SK-N-SH (cell line): ENCODE results near the gene PCDHGA9. TPM values are rescaled to one million over a fixed set of nuclear protein-coding genes. Genes with fewer than 3 reads are reported as not detected.
"Not testable (repeated sequence)": the region's sequence is repeated elsewhere in the genome, so short reads cannot be mapped to it uniquely, and the experiment has no call there.

Source experiments
- CTCF ChIA-PET: fragments of 300-600, 350-600 bp; formaldehyde crosslinking; extraction: SDS; loops from one replicate; lab custom pipeline; 2021; lab: Yijun Ruan, JAX
- POLR2A ChIA-PET: fragments of 350-600 bp; sonication (Branson Sonifier 250); formaldehyde crosslinking; extraction: SDS; loops from one replicate; lab custom pipeline; 2020; ENCODE audit warnings: antibody characterized with exemption, inconsistent platforms; lab: Yijun Ruan, JAX
- DNase-seq: peaks from one replicate; pipeline ENCODE4 v3.0.0; 2012
- H2AFZ ChIP-seq: fragments of 200-600 bp; sonication (generic); 2 replicates; pipeline ENCODE4 v1.8.1; 2016; ENCODE audit warnings: antibody characterized with exemption, mild to moderate bottlenecking, low read depth
- H3F3A ChIP-seq: fragments of 200-600 bp; sonication (generic); replicated peaks from 2 replicates; pipeline ENCODE3; 2016; ENCODE audit warnings: antibody characterized with exemption, mild to moderate bottlenecking; ENCODE audit not compliant: insufficient read depth
- H3K27ac ChIP-seq, 2 experiments: fragments of 200-500 bp in 1 of 2; fragments of 200-600 bp in 1 of 2; sonication (Bioruptor generic) in 1 of 2; sonication (generic), shearing (Covaris generic) in 1 of 2; 2 replicates each; pipeline versions ENCODE4 v1.5.1 to v1.6.1; 2014 to 2016; ENCODE audit warnings: low read depth in 2 of 2, inconsistent platforms in 1 of 2, low read length in 1 of 2, mild to moderate bottlenecking in 1 of 2, mixed read lengths in 1 of 2
- H3K27me3 ChIP-seq: fragments of 200-600 bp; sonication (generic), shearing (Covaris generic); 2 replicates; pipeline ENCODE4 v1.6.1; 2016; ENCODE audit warnings: mixed run types; ENCODE audit not compliant: insufficient read depth
- H3K36me3 ChIP-seq, 2 experiments: fragments of 200-500 bp in 1 of 2; fragments of 200-600 bp in 1 of 2; sonication (Bioruptor generic) in 1 of 2; sonication (generic) in 1 of 2; replicated peaks in 1 of 2; 2 replicates each; pipeline versions ENCODE3 to v1.5.1; 2014 to 2016; ENCODE audit warnings: low read length in 1 of 2, mild to moderate bottlenecking in 1 of 2; ENCODE audit not compliant: insufficient read depth in 2 of 2, control insufficient read depth in 1 of 2
- H3K4me1 ChIP-seq, 2 experiments: fragments of 200-500 bp in 1 of 2; fragments of 200-600 bp in 1 of 2; sonication (Bioruptor generic) in 1 of 2; sonication (generic), shearing (Covaris generic) in 1 of 2; 2 replicates each; pipeline versions ENCODE4 v1.5.1 to v1.6.1; 2014 to 2016; ENCODE audit warnings: low read depth in 1 of 2, low read length in 1 of 2, mixed run types in 1 of 2; ENCODE audit not compliant: insufficient read depth in 2 of 2, control insufficient read depth in 1 of 2
- H3K4me2 ChIP-seq: fragments of 200-600 bp; sonication (generic), shearing (Covaris generic); 2 replicates; pipeline ENCODE4 v1.6.1; 2017; ENCODE audit warnings: mixed run types
- H3K4me3 ChIP-seq, 2 experiments: fragments of 200-500 bp in 1 of 2; fragments of 200-600 bp in 1 of 2; sonication (Bioruptor generic) in 1 of 2; sonication (generic), shearing (Covaris generic) in 1 of 2; 2 replicates each; pipeline versions ENCODE4 v1.5.1 to v1.8.1; 2014 to 2016; ENCODE audit warnings: low read depth in 2 of 2, inconsistent platforms in 1 of 2, low read length in 1 of 2, mild to moderate bottlenecking in 1 of 2, mixed read lengths in 1 of 2, moderate library complexity in 1 of 2
- H3K79me2 ChIP-seq: fragments of 200-600 bp; sonication (generic); 2 replicates; pipeline ENCODE4 v1.8.1; 2017; ENCODE audit warnings: mild to moderate bottlenecking; ENCODE audit not compliant: insufficient read depth
- H3K9ac ChIP-seq: fragments of 200-600 bp; sonication (generic); 2 replicates; pipeline ENCODE4 v1.6.1; 2017; ENCODE audit warnings: mixed run types
- H3K9me2 ChIP-seq: fragments of 200-600 bp; sonication (generic); 2 replicates; pipeline ENCODE4 v1.6.1; 2017; ENCODE audit warnings: mixed run types
- H3K9me3 ChIP-seq: fragments of 200-600 bp; sonication (generic); 2 replicates; pipeline ENCODE4 v1.6.1; 2017; ENCODE audit warnings: mixed run types, mild to moderate bottlenecking, moderate library complexity
- H4K20me1 ChIP-seq: fragments of 200-600 bp; sonication (generic); 2 replicates; pipeline ENCODE4 v1.6.1; 2017; ENCODE audit warnings: mild to moderate bottlenecking, mixed run types; ENCODE audit not compliant: insufficient read depth
- FOSL2 ChIP-seq: IDR thresholded peaks from 2 replicates; pipeline ENCODE4 v1.4.0; 2012; ENCODE audit warnings: low read depth, mild to moderate bottlenecking, moderate library complexity, borderline replicate concordance
- GATA2 ChIP-seq: sonication (generic); formaldehyde crosslinking; IDR thresholded peaks from 2 replicates; pipeline ENCODE4 v1.5.0; 2020; ENCODE audit warnings: mild to moderate bottlenecking, missing genetic modification reagents
- NFIC ChIP-seq: IDR thresholded peaks from 2 replicates; pipeline ENCODE4 v1.4.0; 2012; ENCODE audit warnings: borderline replicate concordance
- NRF1 ChIP-seq: IDR thresholded peaks from 2 replicates; pipeline ENCODE4 v1.6.1; 2012; ENCODE audit warnings: low read depth, mild to moderate bottlenecking, low read length
- PBX3 ChIP-seq: IDR thresholded peaks from 2 replicates; pipeline ENCODE4; 2012
- POLR2AphosphoS5 ChIP-seq: IDR thresholded peaks from 2 replicates; pipeline ENCODE4 v1.6.1; 2012; ENCODE audit warnings: low read depth, low read length
- RCOR1 ChIP-seq: fragments of 150-350 bp; IDR thresholded peaks from 2 replicates; pipeline ENCODE4 v1.6.1; 2017; ENCODE audit warnings: antibody characterized with exemption, low read length
- RXRA ChIP-seq: IDR thresholded peaks from 2 replicates; pipeline ENCODE4 v1.4.0; 2012; ENCODE audit warnings: low read depth, mild to moderate bottlenecking, borderline replicate concordance
- TAF1 ChIP-seq: IDR thresholded peaks from 2 replicates; pipeline ENCODE4 v1.6.1; 2012; ENCODE audit warnings: low read depth, mild to moderate bottlenecking, low read length, moderate library complexity, borderline replicate concordance
- TCF12 ChIP-seq: IDR thresholded peaks from 2 replicates; pipeline ENCODE4 v1.4.0; 2012
- YY1 ChIP-seq: IDR thresholded peaks from 2 replicates; pipeline ENCODE4 v1.4.0; 2012; ENCODE audit warnings: low read depth, mild to moderate bottlenecking
- WGBS: methylation state at CpG from one replicate; pipeline ENCODE4 v1.1.6; 2017; ENCODE audit warnings: low lambda C conversion rate; 5-methylcytosine and 5-hydroxymethylcytosine counted together
- polyA plus RNA-seq, 3 experiments: library from polyadenylated mRNA; depleted of rRNA; stranded (reverse); fragments of >200 nt; gene quantifications; 2 replicates each; pipeline ENCODE4 v1.2.3, GENCODE V29; 2012
- TF ChIP-seq, protein P1 (sequence below): IDR thresholded peaks from 2 replicates; pipeline ENCODE4 v1.4.0; 2012; ENCODE audit warnings: low read depth

PCDHGA9 gene
- polyA plus RNA-seq, 1 of the 3 experiments (the other 2 are of a cell fraction) = 0.16 TPM

- H2AFZ ChIP-seq, H3K9me3 ChIP-seq, POLR2A ChIA-PET, H3K9ac ChIP-seq, H3K4me3 ChIP-seq, H3K79me2 ChIP-seq, H3F3A ChIP-seq, H4K20me1 ChIP-seq, H3K27ac ChIP-seq, H3K4me1 ChIP-seq, H3K9me2 ChIP-seq, H3K27me3 ChIP-seq, H3K36me3 ChIP-seq, H3K4me2 ChIP-seq, DNase-seq: not testable (repeated sequence)
- CTCF ChIA-PET = interaction anchor here (2.2 kb wide), 1 partner anchor 150 kb away, joined by 8 read pairs; no protein-coding TSS in a partner anchor
- 75% methylated on average over 38 of the region's 51 CpGs for WGBS
Measured at GRCh38 chr5:141407790-141408505, 5.4 kb downstream of the PCDHGA9 start, which contains the start of gene PCDHGB6. TSS of gene PCDHGB6 (plus strand) at chr5:141408021. CDS start at chr5:141408203, 182 bp downstream.

DNA sequence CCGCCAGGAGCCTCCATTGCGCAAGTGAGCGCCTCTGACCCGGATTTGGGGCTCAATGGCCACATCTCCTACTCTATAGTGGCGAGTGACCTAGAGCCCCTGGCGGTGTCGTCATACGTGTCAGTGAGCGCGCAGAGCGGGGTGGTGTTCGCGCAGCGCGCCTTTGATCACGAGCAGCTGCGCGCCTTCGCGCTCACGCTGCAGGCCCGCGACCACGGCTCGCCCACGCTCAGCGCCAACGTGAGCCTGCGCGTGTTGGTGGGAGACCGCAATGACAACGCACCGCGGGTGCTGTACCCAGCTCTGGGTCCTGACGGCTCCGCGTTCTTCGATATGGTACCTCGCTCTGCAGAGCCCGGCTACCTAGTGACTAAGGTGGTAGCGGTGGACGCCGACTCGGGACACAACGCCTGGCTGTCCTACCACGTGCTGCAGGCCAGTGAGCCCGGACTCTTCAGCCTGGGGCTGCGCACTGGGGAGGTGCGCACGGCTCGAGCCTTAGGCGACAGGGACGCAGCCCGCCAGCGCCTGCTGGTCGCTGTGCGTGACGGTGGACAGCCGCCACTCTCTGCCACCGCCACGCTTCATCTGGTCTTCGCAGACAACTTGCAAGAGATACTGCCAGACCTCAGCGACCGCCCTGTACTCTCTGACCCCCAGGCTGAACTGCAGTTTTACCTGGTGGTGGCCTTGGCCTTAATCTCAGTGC, 7.2 kb downstream of the PCDHGA9 start:
- 90% methylated on average over 64 of the region's 64 CpGs for WGBS
- Histone ChIP-seq H3K9me3 (no peaks in the 10 kb centered on the region; the same call in 1 of the 2 replicates), H3K4me1 (no peaks in the 10 kb centered on the region), H3K4me2 (no peak overlapping the region), H3K9me2 (no peaks in the 10 kb centered on the region), H3F3A (no peaks in the 10 kb centered on the region), H3K9ac (no peak overlapping the region), H2AFZ (no peak overlapping the region), H3K27ac (no peak overlapping the region), H4K20me1 (no peaks in the 10 kb centered on the region), H3K27me3 (no peaks in the 10 kb centered on the region), H3K4me3 (no peak overlapping the region; a peak in 1 of 4 replicates), H3K36me3 (peaks cover 0 to 9% of the 10 kb centered on the region in 2 experiments), H3K79me2 (no peaks in the 10 kb centered on the region)
- TF ChIP-seq RCOR1 (no peak), YY1 (no peak), NFIC (no peak), FOSL2 (no peak), NRF1 (no peak), TAF1 (no peak), TCF12 (no peak), PBX3 (no peak), RXRA (no peak), GATA2 (CRISPR knock-in tag) (no peak), POLR2AphosphoS5 (no peak)
- TF ChIP-seq, protein P1, sequence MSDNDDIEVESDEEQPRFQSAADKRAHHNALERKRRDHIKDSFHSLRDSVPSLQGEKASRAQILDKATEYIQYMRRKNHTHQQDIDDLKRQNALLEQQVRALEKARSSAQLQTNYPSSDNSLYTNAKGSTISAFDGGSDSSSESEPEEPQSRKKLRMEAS = no peak
- POLR2A ChIA-PET = no interaction called here
- no peak for DNase-seq
- CTCF ChIA-PET = no interaction called here
